SK-N-SH (cell line): ENCODE results near the gene ARHGAP26. TPM values are rescaled to one million over a fixed set of nuclear protein-coding genes. Genes with fewer than 3 reads are reported as not detected.

Experiments used
- CTCF ChIA-PET: fragments of 300-600, 350-600 bp; formaldehyde crosslinking; extraction: SDS; loops from one replicate; lab custom pipeline; 2021; lab: Yijun Ruan, JAX
- POLR2A ChIA-PET: fragments of 350-600 bp; sonication (Branson Sonifier 250); formaldehyde crosslinking; extraction: SDS; loops from one replicate; lab custom pipeline; 2020; ENCODE audit warnings: antibody characterized with exemption, inconsistent platforms; lab: Yijun Ruan, JAX
- DNase-seq: peaks from one replicate; pipeline ENCODE4 v3.0.0; 2012
- H2AFZ ChIP-seq: fragments of 200-600 bp; sonication (generic); 2 replicates; pipeline ENCODE4 v1.8.1; 2016; ENCODE audit warnings: antibody characterized with exemption, mild to moderate bottlenecking, low read depth
- H3F3A ChIP-seq: fragments of 200-600 bp; sonication (generic); replicated peaks from 2 replicates; pipeline ENCODE3; 2016; ENCODE audit warnings: antibody characterized with exemption, mild to moderate bottlenecking; ENCODE audit not compliant: insufficient read depth
- H3K27ac ChIP-seq, 2 experiments: fragments of 200-500 bp in 1 of 2; fragments of 200-600 bp in 1 of 2; sonication (Bioruptor generic) in 1 of 2; sonication (generic), shearing (Covaris generic) in 1 of 2; 2 replicates each; pipeline versions ENCODE4 v1.5.1 to v1.6.1; 2014 to 2016; ENCODE audit warnings: low read depth in 2 of 2, inconsistent platforms in 1 of 2, low read length in 1 of 2, mild to moderate bottlenecking in 1 of 2, mixed read lengths in 1 of 2
- H3K27me3 ChIP-seq: fragments of 200-600 bp; sonication (generic), shearing (Covaris generic); 2 replicates; pipeline ENCODE4 v1.6.1; 2016; ENCODE audit warnings: mixed run types; ENCODE audit not compliant: insufficient read depth
- H3K36me3 ChIP-seq, 2 experiments: fragments of 200-500 bp in 1 of 2; fragments of 200-600 bp in 1 of 2; sonication (Bioruptor generic) in 1 of 2; sonication (generic) in 1 of 2; replicated peaks in 1 of 2; 2 replicates each; pipeline versions ENCODE3 to v1.5.1; 2014 to 2016; ENCODE audit warnings: low read length in 1 of 2, mild to moderate bottlenecking in 1 of 2; ENCODE audit not compliant: insufficient read depth in 2 of 2, control insufficient read depth in 1 of 2
- H3K4me1 ChIP-seq, 2 experiments: fragments of 200-500 bp in 1 of 2; fragments of 200-600 bp in 1 of 2; sonication (Bioruptor generic) in 1 of 2; sonication (generic), shearing (Covaris generic) in 1 of 2; 2 replicates each; pipeline versions ENCODE4 v1.5.1 to v1.6.1; 2014 to 2016; ENCODE audit warnings: low read depth in 1 of 2, low read length in 1 of 2, mixed run types in 1 of 2; ENCODE audit not compliant: insufficient read depth in 2 of 2, control insufficient read depth in 1 of 2
- H3K4me2 ChIP-seq: fragments of 200-600 bp; sonication (generic), shearing (Covaris generic); 2 replicates; pipeline ENCODE4 v1.6.1; 2017; ENCODE audit warnings: mixed run types
- H3K4me3 ChIP-seq, 2 experiments: fragments of 200-500 bp in 1 of 2; fragments of 200-600 bp in 1 of 2; sonication (Bioruptor generic) in 1 of 2; sonication (generic), shearing (Covaris generic) in 1 of 2; 2 replicates each; pipeline versions ENCODE4 v1.5.1 to v1.8.1; 2014 to 2016; ENCODE audit warnings: low read depth in 2 of 2, inconsistent platforms in 1 of 2, low read length in 1 of 2, mild to moderate bottlenecking in 1 of 2, mixed read lengths in 1 of 2, moderate library complexity in 1 of 2
- H3K79me2 ChIP-seq: fragments of 200-600 bp; sonication (generic); 2 replicates; pipeline ENCODE4 v1.8.1; 2017; ENCODE audit warnings: mild to moderate bottlenecking; ENCODE audit not compliant: insufficient read depth
- H3K9ac ChIP-seq: fragments of 200-600 bp; sonication (generic); 2 replicates; pipeline ENCODE4 v1.6.1; 2017; ENCODE audit warnings: mixed run types
- H3K9me2 ChIP-seq: fragments of 200-600 bp; sonication (generic); 2 replicates; pipeline ENCODE4 v1.6.1; 2017; ENCODE audit warnings: mixed run types
- H3K9me3 ChIP-seq: fragments of 200-600 bp; sonication (generic); 2 replicates; pipeline ENCODE4 v1.6.1; 2017; ENCODE audit warnings: mixed run types, mild to moderate bottlenecking, moderate library complexity
- H4K20me1 ChIP-seq: fragments of 200-600 bp; sonication (generic); 2 replicates; pipeline ENCODE4 v1.6.1; 2017; ENCODE audit warnings: mild to moderate bottlenecking, mixed run types; ENCODE audit not compliant: insufficient read depth
- CHD2 ChIP-seq: fragments of 150-350 bp; IDR thresholded peaks from 2 replicates; pipeline ENCODE4 v1.6.1; 2018; ENCODE audit warnings: low read length; ENCODE audit not compliant: partially characterized antibody
- ELF1 ChIP-seq: IDR thresholded peaks from 2 replicates; pipeline ENCODE4 v1.4.0; 2012
- EP300 ChIP-seq, 2 experiments: IDR thresholded peaks; 2 replicates each; pipeline versions ENCODE4 v1.4.0 to v1.6.1; 2012; ENCODE audit warnings: borderline replicate concordance in 1 of 2, low read depth in 1 of 2, low read length in 1 of 2
- EZH2phosphoT487 ChIP-seq: fragments of 200-600 bp; sonication (generic); IDR thresholded peaks from 2 replicates; pipeline ENCODE4 v1.6.1; 2017; ENCODE audit warnings: low read depth, mixed run types, mild to moderate bottlenecking, antibody characterized with exemption, moderate library complexity, borderline replicate concordance
- FOXJ3 ChIP-seq: sonication (generic); formaldehyde crosslinking; IDR thresholded peaks from 2 replicates; pipeline ENCODE4 v1.5.1; 2020; ENCODE audit warnings: mild to moderate bottlenecking, missing genetic modification reagents
- FOXM1 ChIP-seq: IDR thresholded peaks from 2 replicates; pipeline ENCODE4 v1.4.0; 2012; ENCODE audit warnings: low read depth, mild to moderate bottlenecking
- GABPA ChIP-seq: IDR thresholded peaks from 2 replicates; pipeline ENCODE4 v1.4.0; 2012; ENCODE audit warnings: low read depth, mild to moderate bottlenecking
- IRF3 ChIP-seq: fragments of 150-350 bp; IDR thresholded peaks from 2 replicates; pipeline ENCODE4 v1.6.1; 2016; ENCODE audit warnings: mild to moderate bottlenecking, low read depth, low read length
- MAX ChIP-seq: IDR thresholded peaks from 2 replicates; pipeline ENCODE4 v1.4.0; 2012; ENCODE audit warnings: low read depth
- MXI1 ChIP-seq: IDR thresholded peaks from 2 replicates; pipeline ENCODE4 v1.6.1; 2012; ENCODE audit warnings: mild to moderate bottlenecking, low read depth, low read length, improper control_type of control experiment
- NFIC ChIP-seq: IDR thresholded peaks from 2 replicates; pipeline ENCODE4 v1.4.0; 2012; ENCODE audit warnings: borderline replicate concordance
- NRF1 ChIP-seq: IDR thresholded peaks from 2 replicates; pipeline ENCODE4 v1.6.1; 2012; ENCODE audit warnings: low read depth, mild to moderate bottlenecking, low read length
- PBX3 ChIP-seq: IDR thresholded peaks from 2 replicates; pipeline ENCODE4; 2012
- RXRA ChIP-seq: IDR thresholded peaks from 2 replicates; pipeline ENCODE4 v1.4.0; 2012; ENCODE audit warnings: low read depth, mild to moderate bottlenecking, borderline replicate concordance
- SIN3A ChIP-seq: IDR thresholded peaks from 2 replicates; pipeline ENCODE4 v1.6.1; 2012; ENCODE audit warnings: low read depth, mild to moderate bottlenecking, low read length, moderate library complexity, borderline replicate concordance
- TAF1 ChIP-seq: IDR thresholded peaks from 2 replicates; pipeline ENCODE4 v1.6.1; 2012; ENCODE audit warnings: low read depth, mild to moderate bottlenecking, low read length, moderate library complexity, borderline replicate concordance
- TCF12 ChIP-seq: IDR thresholded peaks from 2 replicates; pipeline ENCODE4 v1.4.0; 2012
- TEAD4 ChIP-seq: IDR thresholded peaks from 2 replicates; pipeline ENCODE4 v1.4.0; 2012; ENCODE audit warnings: mild to moderate bottlenecking, borderline replicate concordance; ENCODE audit not compliant: insufficient read depth
- USF1 ChIP-seq: IDR thresholded peaks from 2 replicates; pipeline ENCODE4 v1.4.0; 2012; ENCODE audit warnings: low read depth, borderline replicate concordance
- USF2 ChIP-seq: fragments of 150-350 bp; IDR thresholded peaks from 2 replicates; pipeline ENCODE4 v1.6.1; 2017; ENCODE audit warnings: antibody characterized with exemption, low read length, low read depth, borderline replicate concordance
- WGBS: methylation state at CpG from one replicate; pipeline ENCODE4 v1.1.6; 2017; ENCODE audit warnings: low lambda C conversion rate; 5-methylcytosine and 5-hydroxymethylcytosine counted together
- polyA plus RNA-seq, 3 experiments: library from polyadenylated mRNA; depleted of rRNA; stranded (reverse); fragments of >200 nt; gene quantifications; 2 replicates each; pipeline ENCODE4 v1.2.3, GENCODE V29; 2012

The ARHGAP26 gene
- polyA plus RNA-seq, 1 of the 3 experiments (the other 2 are of a cell fraction) = 6.1 TPM

GRCh38 chr5:142754031-142754430 lies 16.1 kb upstream of the ARHGAP26 start (continued):
- no peak for TF ChIP-seq FOXJ3 (CRISPR knock-in tag)
- no peak for TF ChIP-seq MXI1
- TF ChIP-seq NRF1 = no peak
- no peak for TF ChIP-seq RXRA
- TF ChIP-seq ELF1 = no peak
- TF ChIP-seq MAX = no peak

- Histone ChIP-seq H3K27ac (peak overlapping the region; percentile 22 to 54; a peak in 2 of 4 replicates), H3K9me3 (no peaks in the 10 kb centered on the region), H3K4me2 (no peak overlapping the region), H3K4me1 (peaks cover 7 to 9% of the 10 kb centered on the region in 2 experiments; a peak in 2 of 4 replicates), H4K20me1 (no peaks in the 10 kb centered on the region), H3F3A (no peaks in the 10 kb centered on the region), H3K9ac (no peak overlapping the region), H3K4me3 (no peak overlapping the region), H2AFZ (0 out of 2 replicates have a peak overlapping the region, but pooled peaks have one; percentile 1)
- WGBS = 35% methylated on average over 3 of the region's 3 CpGs
- no peak for DNase-seq
- CTCF ChIA-PET = interaction anchor here (0.9 to 4.0 kb wide), 2 partner anchors 43 to 132 kb away, joined by 3 to 22 read pairs; no protein-coding TSS in a partner anchor
- no peak for TF ChIP-seq TAF1
- no peak for TF ChIP-seq ELF1
- TF ChIP-seq EP300 (IDR thresholded peaks at IDR 0.05; ENCODE audit: borderline replicate concordance in 1 of 2, low read depth in 1 of 2, low read length in 1 of 2) = peak in 1 of 2 experiments; percentile 27; a peak in 2 of 4 replicates
- no peak for TF ChIP-seq EZH2phosphoT487
- no peak for TF ChIP-seq CHD2
- TF ChIP-seq PBX3 = no peak
- no peak for TF ChIP-seq TEAD4
- no peak for TF ChIP-seq FOXJ3 (CRISPR knock-in tag)
- TF ChIP-seq USF1 = no peak
- no peak for TF ChIP-seq SIN3A
- TF ChIP-seq IRF3 = no peak
- TF ChIP-seq NFIC = peak; percentile 40; the same call in 1 of the 2 replicates
- no peak for TF ChIP-seq FOXM1
- no peak for TF ChIP-seq USF2
- TF ChIP-seq TCF12 = 0 out of 2 replicates have a peak, but pooled peaks have one; percentile 30
- no peak for TF ChIP-seq GABPA
- TF ChIP-seq, all 33 proteins: peak for 3
- no peaks in the 10 kb centered on the region for H3K36me3 ChIP-seq
- H3K79me2 ChIP-seq = no peaks in the 10 kb centered on the region
- H3K27me3 ChIP-seq = no peaks in the 10 kb centered on the region
- H3K9me2 ChIP-seq = no peaks in the 10 kb centered on the region
- POLR2A ChIA-PET = no interaction called here
Observed at GRCh38 chr5:142756576-142756975, 13.6 kb upstream of the ARHGAP26 start.
